Sciatic nerve (tissue), 2 donors: ENCODE measurements around the gene RAPGEF5. TPM values are rescaled to one million over a fixed set of nuclear protein-coding genes. Genes with fewer than 3 reads are reported as not detected.

ENCODE experiments used
- ATAC-seq: fragments of 200-7000 bp; cut with Tn5 transposase; one replicate; pipeline ENCODE4 v1.9.1; 2020; ENCODE audit warnings: mild to moderate bottlenecking, moderate library complexity
- DNase-seq: peaks from one replicate; pipeline ENCODE4 v3.0.0-alpha.2; 2020; ENCODE audit warnings: low spot score
- intact Hi-C: fragments of 100-400 bp; cut with DNase I; formaldehyde crosslinking; loops from one replicate; pipeline ENCODE4 v1.14.2; 2022
- total RNA-seq: library from RNA; stranded (reverse); fragmentation: NEBNext Ultra II Directional; extraction: Animal tissue kit (Norgen Biotek cat#: 25700); gene quantifications from one replicate; pipeline ENCODE4 v1.2.1, GENCODE V29; 2021
- donor health status: DM: no; HTN: no; CAD: no.
- donor health status: DM: no; HTN: no; CAD: no.

Gene RAPGEF5
- total RNA-seq, 1 donor from 2014 or later: 62.8 TPM

DNA sequence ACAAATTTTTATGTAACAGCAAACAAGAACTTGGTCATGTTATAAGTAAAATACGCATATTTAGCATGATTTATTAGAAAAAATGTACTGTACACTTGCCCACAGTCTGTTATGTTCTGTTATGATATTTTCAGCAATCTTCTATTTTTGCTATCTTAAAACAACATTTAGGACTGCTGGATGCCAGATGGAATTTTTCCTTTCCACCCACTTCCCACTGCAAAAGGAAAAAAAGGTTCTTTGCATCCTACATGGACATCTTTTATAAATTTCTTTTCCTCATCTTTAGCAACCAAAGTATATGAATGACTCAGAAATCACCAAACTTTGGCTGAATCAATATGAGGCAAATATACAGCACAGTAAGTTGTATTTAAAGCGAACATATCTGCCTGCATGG is 146.0 kb downstream of the RAPGEF5 start:
- ATAC-seq (no peak), DNase-seq (no peak)
- intact Hi-C loops: loop anchor here (10.0 kb wide), 1 partner anchor 66 kb away; no protein-coding TSS in a partner anchor

GRCh38 chr7:22210355-22210754 is 146.6 kb downstream of the RAPGEF5 start:
- ATAC-seq (no peak), DNase-seq (no peak)
- intact Hi-C loops: loop anchor here (10.0 kb wide), 1 partner anchor 66 kb away; no protein-coding TSS in a partner anchor

GRCh38 chr7:22208799-22209198 is 148.2 kb downstream of the RAPGEF5 start:
- DNase-seq: no peak
- ATAC-seq: no peak

DNA sequence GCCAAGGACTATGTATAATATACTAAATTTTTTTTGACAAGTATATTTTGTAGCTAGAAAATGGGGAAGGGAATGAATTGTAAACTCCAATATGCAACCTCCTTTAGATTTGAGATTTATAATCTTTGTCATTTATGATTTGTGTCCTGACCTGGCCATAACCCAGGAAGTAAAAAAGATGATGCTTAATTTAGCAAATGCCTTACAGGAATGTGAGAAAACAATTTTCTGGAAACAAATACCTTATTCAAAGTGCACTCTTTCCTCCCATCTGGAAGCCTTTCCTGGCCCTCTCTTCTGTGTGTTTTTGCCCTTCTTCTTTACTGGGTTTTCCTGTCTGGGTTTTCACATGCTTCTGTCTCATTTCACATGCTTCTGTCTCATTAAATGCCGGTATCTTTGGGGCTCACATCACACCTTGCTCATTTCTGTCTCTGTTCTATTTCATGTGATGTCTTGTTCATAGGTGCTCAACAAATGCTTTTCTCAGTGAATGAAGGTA is 149.2 kb downstream of the RAPGEF5 start:
- intact Hi-C loops: no loop called here

More at GRCh38 chr7:22208799-22209198, 148.2 kb downstream of the RAPGEF5 start:
- intact Hi-C loops: no loop called here

GRCh38 chr7:22205631-22206030 is 151.3 kb downstream of the RAPGEF5 start:
- intact Hi-C loops: no loop called here
- no peak for DNase-seq
- no peak for ATAC-seq

More for the DNA sequence above, 149.2 kb downstream of the RAPGEF5 start:
- DNase-seq: no peak
- no peak for ATAC-seq

DNA sequence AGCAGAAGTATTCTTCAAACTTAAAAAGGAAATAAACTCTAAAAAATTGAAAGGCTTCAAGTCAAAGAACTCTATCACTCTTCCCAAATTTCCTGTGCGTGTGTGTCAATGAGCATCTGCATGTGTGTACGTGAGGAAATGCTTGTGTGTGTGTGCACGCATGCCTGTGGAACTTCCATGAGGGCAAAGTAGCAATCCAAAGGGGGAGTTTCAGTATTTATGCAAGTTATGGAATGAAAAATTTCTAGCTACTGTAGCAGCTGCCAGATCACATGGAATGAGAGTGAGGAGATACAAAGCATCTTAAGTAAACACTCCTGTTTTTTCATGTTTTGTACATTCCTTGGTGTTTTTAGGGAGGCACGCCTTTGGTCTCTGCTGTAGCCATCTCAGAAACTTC is 152.6 kb downstream of the RAPGEF5 start:
- peak; percentile 37 for ATAC-seq
- intact Hi-C loops: no loop called here
- no peak for DNase-seq

GRCh38 chr7:22202141-22202540 is 154.8 kb downstream of the RAPGEF5 start:
- no peak for DNase-seq
- intact Hi-C loops: no loop called here
- ATAC-seq: no peak

GRCh38 chr7:22201186-22201880 is 155.6 kb downstream of the RAPGEF5 start:
- ATAC-seq (no peak), DNase-seq (no peak)
- intact Hi-C loops: no loop called here

DNA sequence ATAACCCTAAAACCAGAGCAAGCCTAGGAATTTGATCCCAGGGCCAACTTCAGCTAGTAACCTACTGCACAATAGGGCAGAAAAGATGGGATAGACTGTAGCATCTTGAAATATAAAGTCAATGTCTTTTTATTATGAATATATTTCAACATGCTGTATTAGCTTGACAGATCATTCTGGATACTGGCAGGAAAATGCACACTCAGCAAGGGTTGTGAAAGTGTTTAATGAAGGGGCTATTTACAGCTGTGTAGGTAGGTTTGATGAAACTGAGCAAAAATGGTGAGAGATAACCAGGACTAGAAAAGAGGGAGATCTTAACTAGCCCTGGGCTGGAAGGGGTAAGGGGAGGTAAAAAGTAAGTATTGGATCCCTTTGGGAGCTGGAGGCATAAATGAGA is 156.2 kb downstream of the RAPGEF5 start:
- intact Hi-C loops: no loop called here
- ATAC-seq (no peak), DNase-seq (no peak)

DNA sequence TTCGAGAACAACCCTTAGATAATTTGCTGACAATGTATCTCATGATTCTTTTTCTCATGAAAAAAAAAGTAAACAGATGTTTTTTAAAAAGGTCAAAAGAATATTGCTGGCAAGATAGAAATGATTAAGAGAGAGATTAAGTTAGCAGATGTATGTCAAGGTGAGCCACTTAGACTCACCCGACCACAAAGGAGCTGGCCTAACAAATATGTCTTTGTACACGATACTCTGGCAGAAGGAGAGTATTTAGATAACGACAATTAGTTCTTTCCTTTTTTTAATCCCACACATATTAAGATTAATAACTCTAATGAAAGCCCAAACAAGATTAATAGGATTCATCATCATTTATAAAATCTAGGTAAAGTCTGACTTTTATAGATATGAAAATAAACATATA is 156.7 kb downstream of the RAPGEF5 start:
- no peak for DNase-seq
- no peak for ATAC-seq
- intact Hi-C loops: no loop called here

- no peak for ATAC-seq
- DNase-seq: no peak
- intact Hi-C loops: no loop called here
Measured at GRCh38 chr7:22197376-22197775, 159.6 kb downstream of the RAPGEF5 start.

GRCh38 chr7:22196429-22196828 is 160.5 kb downstream of the RAPGEF5 start:
- ATAC-seq (no peak), DNase-seq (no peak)
- intact Hi-C loops: no loop called here

GRCh38 chr7:22195397-22196172 is 161.4 kb downstream of the RAPGEF5 start:
- DNase-seq: no peak
- no peak for ATAC-seq
- intact Hi-C loops: no loop called here

DNA sequence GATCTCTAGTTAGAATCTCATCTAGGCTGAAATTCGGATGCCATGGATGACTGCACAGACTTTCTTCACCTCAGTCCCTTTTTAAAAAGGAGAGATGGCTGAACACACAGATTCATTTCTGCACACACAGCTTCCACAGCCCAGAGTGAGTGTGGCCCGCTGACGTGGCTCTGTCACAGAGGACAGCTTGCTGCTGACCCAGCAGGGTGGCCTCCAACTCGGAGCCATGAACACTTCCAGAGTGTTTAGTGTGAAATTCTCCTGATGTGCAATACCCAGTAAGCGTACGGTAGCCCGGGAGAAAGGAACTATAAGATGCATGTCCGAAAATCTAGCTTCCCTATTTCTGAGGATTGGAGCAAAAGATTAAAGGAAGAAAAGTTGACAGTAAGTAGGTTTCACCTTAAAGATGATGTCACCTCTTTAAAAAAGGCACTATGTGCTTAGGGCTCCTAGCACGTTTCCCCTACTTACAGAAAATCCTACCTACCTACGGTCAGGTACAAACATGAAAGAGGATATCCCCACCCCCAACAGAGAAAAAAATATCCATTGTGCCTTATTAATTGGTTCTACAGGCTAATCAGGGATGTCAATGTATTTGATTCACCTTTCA is 162.2 kb downstream of the RAPGEF5 start:
- no peak for DNase-seq
- ATAC-seq: no peak
- intact Hi-C loops: no loop called here

DNA sequence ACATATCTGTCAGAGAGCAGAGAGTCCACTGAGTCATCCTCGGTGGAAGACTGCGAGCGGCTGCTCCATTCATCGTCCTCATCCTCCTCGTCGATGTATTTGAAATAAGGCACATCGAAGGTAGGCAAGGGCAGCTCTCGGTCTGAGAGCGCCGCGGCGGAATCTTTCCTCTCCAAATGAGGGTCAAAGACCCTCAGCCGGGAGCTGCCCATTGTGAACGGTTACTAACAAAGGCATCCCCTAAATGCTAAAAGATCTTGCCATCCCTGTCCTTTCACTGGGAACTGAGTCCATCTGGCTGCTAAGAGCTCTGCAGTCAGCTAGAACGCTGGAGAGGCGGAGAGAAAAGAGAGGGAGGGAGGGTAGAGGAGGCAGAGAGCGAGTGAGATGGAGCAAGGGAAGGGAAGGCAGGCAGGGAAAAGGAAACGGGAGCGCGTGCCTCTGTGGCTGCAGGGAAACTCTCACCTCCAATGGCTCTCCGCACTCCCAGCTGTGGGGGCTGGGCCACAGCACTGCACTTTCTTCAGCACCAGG is 163.4 kb downstream of the RAPGEF5 start:
- intact Hi-C loops: no loop called here
- DNase-seq: peak; percentile 60
- peak; percentile 88 for ATAC-seq

- ATAC-seq: no peak
- no peak for DNase-seq
- intact Hi-C loops: no loop called here
Measured at GRCh38 chr7:22192801-22193200, 164.2 kb downstream of the RAPGEF5 start.

GRCh38 chr7:22190736-22191135 is 166.2 kb downstream of the RAPGEF5 start:
- no peak for ATAC-seq
- no peak for DNase-seq
- intact Hi-C loops: no loop called here

- no peak for ATAC-seq
- intact Hi-C loops: no loop called here
- no peak for DNase-seq
Measured at GRCh38 chr7:22189741-22190140, 167.2 kb downstream of the RAPGEF5 start.

- ATAC-seq (no peak), DNase-seq (no peak)
- intact Hi-C loops: no loop called here
Measured at GRCh38 chr7:22189230-22189629, 167.7 kb downstream of the RAPGEF5 start.
